ENCODE measurements around the gene LILRB5. TPM values are rescaled to one million over a fixed set of nuclear protein-coding genes. Genes with fewer than 3 reads are reported as not detected.

Gene LILRB5
- total and polyA plus RNA-seq, 9 of the 15 experiments (the other 6 are each of a cell fraction or from before 2014, with no cell fraction given) = not detected

GRCh38 chr19:54201172-54201701 lies 55.8 kb downstream of the LILRB5 start (continued):
- TF ChIP-seq, protein P1, sequence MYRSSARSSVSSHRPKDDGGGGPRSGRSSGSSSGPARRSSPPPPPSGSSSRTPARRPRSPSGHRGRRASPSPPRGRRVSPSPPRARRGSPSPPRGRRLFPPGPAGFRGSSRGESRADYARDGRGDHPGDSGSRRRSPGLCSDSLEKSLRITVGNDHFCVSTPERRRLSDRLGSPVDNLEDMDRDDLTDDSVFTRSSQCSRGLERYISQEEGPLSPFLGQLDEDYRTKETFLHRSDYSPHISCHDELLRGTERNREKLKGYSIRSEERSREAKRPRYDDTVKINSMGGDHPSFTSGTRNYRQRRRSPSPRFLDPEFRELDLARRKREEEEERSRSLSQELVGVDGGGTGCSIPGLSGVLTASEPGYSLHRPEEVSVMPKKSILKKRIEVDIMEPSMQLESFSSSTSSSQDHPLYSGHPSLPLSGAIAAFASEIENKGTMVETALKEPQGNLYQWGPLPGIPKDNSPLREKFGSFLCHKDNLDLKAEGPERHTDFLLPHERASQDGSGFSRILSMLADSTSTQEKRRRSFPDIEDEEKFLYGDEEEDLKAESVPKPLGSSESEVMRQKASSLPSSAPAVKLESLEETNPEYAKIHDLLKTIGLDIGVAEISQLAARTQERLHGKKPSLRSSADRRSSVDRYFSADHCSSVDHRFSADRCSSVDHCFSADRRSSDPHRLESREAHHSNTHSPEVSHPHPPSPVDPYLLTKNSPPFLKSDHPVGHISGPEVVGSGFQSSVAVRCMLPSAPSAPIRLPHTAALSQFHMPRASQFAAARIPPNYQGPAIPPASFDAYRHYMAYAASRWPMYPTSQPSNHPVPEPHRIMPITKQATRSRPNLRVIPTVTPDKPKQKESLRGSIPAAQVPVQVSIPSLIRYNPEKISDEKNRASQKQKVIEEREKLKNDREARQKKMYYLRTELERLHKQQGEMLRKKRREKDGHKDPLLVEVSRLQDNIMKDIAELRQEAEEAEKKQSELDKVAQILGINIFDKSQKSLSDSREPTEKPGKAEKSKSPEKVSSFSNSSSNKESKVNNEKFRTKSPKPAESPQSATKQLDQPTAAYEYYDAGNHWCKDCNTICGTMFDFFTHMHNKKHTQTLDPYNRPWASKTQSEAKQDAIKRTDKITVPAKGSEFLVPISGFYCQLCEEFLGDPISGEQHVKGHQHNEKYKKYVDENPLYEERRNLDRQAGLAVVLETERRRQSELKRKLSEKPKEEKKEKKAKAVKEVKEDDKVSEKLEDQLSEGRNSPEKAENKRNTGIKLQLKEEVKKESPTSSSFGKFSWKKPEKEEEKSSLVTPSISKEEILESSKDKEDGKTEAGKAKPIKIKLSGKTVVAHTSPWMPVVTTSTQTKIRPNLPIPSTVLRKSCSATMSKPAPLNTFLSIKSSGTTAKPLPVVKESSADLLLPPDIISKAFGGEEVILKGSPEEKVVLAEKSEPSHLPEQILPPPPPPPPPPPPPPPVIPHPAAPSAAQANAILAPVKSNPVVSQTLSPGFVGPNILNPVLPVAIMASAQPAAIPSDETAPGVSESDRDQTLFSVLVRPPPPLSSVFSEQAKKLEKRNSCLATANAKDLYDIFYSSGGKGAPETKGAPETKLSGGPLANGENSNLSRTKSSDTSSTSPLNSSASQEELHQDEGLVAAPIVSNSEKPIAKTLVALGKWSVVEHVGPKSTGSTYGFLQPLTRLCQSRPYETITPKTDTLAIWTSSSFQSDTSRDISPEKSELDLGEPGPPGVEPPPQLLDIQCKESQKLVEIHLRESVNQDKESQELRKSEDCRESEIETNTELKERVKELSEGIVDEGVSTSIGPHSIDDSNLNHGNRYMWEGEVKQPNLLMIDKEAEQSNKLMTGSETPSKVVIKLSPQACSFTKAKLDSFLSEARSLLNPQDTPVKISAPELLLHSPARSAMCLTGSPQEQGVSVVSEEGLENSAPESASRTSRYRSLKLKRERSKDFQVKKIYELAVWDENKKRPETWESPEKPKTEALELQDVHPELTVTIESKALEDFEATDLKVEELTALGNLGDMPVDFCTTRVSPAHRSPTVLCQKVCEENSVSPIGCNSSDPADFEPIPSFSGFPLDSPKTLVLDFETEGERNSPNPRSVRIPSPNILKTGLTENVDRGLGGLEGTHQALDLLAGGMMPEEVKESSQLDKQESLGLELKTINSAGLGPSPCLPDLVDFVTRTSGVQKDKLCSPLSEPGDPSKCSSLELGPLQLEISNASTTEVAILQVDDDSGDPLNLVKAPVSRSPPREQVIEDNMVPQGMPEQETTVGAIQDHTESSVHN (IDR thresholded peaks at IDR 0.05; ENCODE audit: borderline replicate concordance in 1 of 2, low read depth in 1 of 2) = no peak
- TF ChIP-seq, protein P2, sequence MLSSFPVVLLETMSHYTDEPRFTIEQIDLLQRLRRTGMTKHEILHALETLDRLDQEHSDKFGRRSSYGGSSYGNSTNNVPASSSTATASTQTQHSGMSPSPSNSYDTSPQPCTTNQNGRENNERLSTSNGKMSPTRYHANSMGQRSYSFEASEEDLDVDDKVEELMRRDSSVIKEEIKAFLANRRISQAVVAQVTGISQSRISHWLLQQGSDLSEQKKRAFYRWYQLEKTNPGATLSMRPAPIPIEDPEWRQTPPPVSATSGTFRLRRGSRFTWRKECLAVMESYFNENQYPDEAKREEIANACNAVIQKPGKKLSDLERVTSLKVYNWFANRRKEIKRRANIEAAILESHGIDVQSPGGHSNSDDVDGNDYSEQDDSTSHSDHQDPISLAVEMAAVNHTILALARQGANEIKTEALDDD (IDR thresholded peaks at IDR 0.05) = no peak
- no peak for TF ChIP-seq ZNF584 (CRISPR knock-in tag; IDR thresholded peaks at IDR 0.05; ENCODE audit: low read depth)
- TF ChIP-seq CBFB (CRISPR knock-in tag; IDR thresholded peaks at IDR 0.05) = no peak
- no peak for TF ChIP-seq ZBTB9 (CRISPR knock-in tag; IDR thresholded peaks at IDR 0.05)
- TF ChIP-seq SRF (CRISPR knock-in tag; IDR thresholded peaks at IDR 0.05) = no peak
- no peak for TF ChIP-seq ZNF436 (CRISPR knock-in tag; IDR thresholded peaks at IDR 0.05)
- no peak for TF ChIP-seq KAT7 (CRISPR knock-in tag; IDR thresholded peaks at IDR 0.05; ENCODE audit: borderline replicate concordance)
- no peak for TF ChIP-seq VEZF1 (CRISPR knock-in tag; IDR thresholded peaks at IDR 0.05)
- no peak for TF ChIP-seq CCNT2 (IDR thresholded peaks at IDR 0.05; ENCODE audit: borderline replicate concordance, extremely low read depth, insufficient read length, low read depth, low read length)
- no peak for TF ChIP-seq SRSF7 (optimal IDR thresholded peaks at IDR 0.05; ENCODE audit: low read depth, low read length)
- no peak for TF ChIP-seq C11orf30 (IDR thresholded peaks at IDR 0.05; ENCODE audit: low read depth)
- TF ChIP-seq SMARCE1 (IDR thresholded peaks at IDR 0.05) = no peak
- TF ChIP-seq, protein P3, sequence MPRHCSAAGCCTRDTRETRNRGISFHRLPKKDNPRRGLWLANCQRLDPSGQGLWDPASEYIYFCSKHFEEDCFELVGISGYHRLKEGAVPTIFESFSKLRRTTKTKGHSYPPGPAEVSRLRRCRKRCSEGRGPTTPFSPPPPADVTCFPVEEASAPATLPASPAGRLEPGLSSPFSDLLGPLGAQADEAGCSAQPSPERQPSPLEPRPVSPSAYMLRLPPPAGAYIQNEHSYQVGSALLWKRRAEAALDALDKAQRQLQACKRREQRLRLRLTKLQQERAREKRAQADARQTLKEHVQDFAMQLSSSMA (CRISPR knock-in tag; IDR thresholded peaks at IDR 0.05) = 0 out of 2 replicates have a peak, but pooled peaks have one; percentile 21
- TF ChIP-seq PCBP1 (IDR thresholded peaks at IDR 0.05; ENCODE audit: low read depth, low read length, poor library complexity, severe bottlenecking) = no peak
